Stimulated activated CD4-positive, alpha-beta T cell treated with anti-CD3 and anti-CD28 coated beads, Interleukin-1b, Interleukin-23, amount 100 ng/mL, for 24 hours (primary cell): ENCODE results near the gene MGRN1.

ENCODE experiments used
- DNase-seq, 4 experiments: peaks; one replicate each; pipeline ENCODE4 v3.0.0-alpha.2; 2020; ENCODE audit warnings: low read depth in 4 of 4, low spot score in 1 of 4

MGRN1 gene

GRCh38 chr16:4651827-4652226, 27.2 kb downstream of the MGRN1 start:
- DNase-seq: no peak

- DNase-seq: no peak
These were observed 27.9 kb downstream of the MGRN1 start for GRCh38 chr16:4652561-4652960.

- no peak for DNase-seq
These were observed 29.7 kb downstream of the MGRN1 start for GRCh38 chr16:4654011-4654963.

GRCh38 chr16:4654964-4655590, 30.5 kb downstream of the MGRN1 start:
- DNase-seq: no peak

GRCh38 chr16:4655801-4656200, 31.2 kb downstream of the MGRN1 start:
- no peak for DNase-seq

- DNase-seq: no peak
These were observed 31.6 kb downstream of the MGRN1 start for GRCh38 chr16:4656221-4656620.

- no peak for DNase-seq
These were observed 32.4 kb downstream of the MGRN1 start for GRCh38 chr16:4656695-4657686.

- no peak for DNase-seq
These were observed 35.0 kb downstream of the MGRN1 start for GRCh38 chr16:4659363-4660353.

- DNase-seq: peak; percentile 23 to 69 (median 50)
These were observed 35.9 kb downstream of the MGRN1 start for GRCh38 chr16:4660454-4661007.

GRCh38 chr16:4661661-4662060, 37.0 kb downstream of the MGRN1 start:
- no peak for DNase-seq

- DNase-seq: no peak
These were observed 38.8 kb downstream of the MGRN1 start for GRCh38 chr16:4663465-4663776.

- no peak for DNase-seq
These were observed 39.3 kb downstream of the MGRN1 start for GRCh38 chr16:4663777-4664465.

GRCh38 chr16:4664538-4665418, 40.2 kb downstream of the MGRN1 start:
- peak in 1 of 4 experiments; percentile 28 for DNase-seq

GRCh38 chr16:4666537-4667202, 42.0 kb downstream of the MGRN1 start:
- DNase-seq: no peak

GRCh38 chr16:4667203-4667963, 42.8 kb downstream of the MGRN1 start:
- no peak for DNase-seq

- no peak for DNase-seq
These were observed 43.8 kb downstream of the MGRN1 start for GRCh38 chr16:4668313-4668960.
